ENCODE data around the gene ARL8A. TPM values are rescaled to one million over a fixed set of nuclear protein-coding genes. Genes with fewer than 3 reads are reported as not detected.
"Not testable (repeated sequence)": the region's sequence is repeated elsewhere in the genome, so short reads cannot be mapped to it uniquely, and the experiment has no call there.

The ARL8A gene
- total RNA-seq, 4 donors from 2014 or later: 28.2 to 53.5 (median 49.8) TPM

GRCh38 chr1:202148391-202148790 is 3.9 kb upstream of the ARL8A start:
- H3K4me3 ChIP-seq: no peak overlapping the region
- intact Hi-C loops (cut with DNase I; ENCODE audit: low total_unique reads) (no loop called here), in situ Hi-C loops (cut with MboI; ENCODE audit: low sequenced_read_pairs in 4 of 4) (loop anchor here in 3 of 4 donors (25.0 kb wide), 1 partner anchor 261 kb away; the partner anchor contains the start of gene SHISA4 (in 3 of the 3))
- ATAC-seq (no peak), DNase-seq (no peak)
- H3K9me3 ChIP-seq: no peaks in the 10 kb centered on the region
- peaks cover 6 to 7% of the 10 kb centered on the region in 2 donors for H3K4me1 ChIP-seq
- H3K27me3 ChIP-seq: no peaks in the 10 kb centered on the region
- no peak for TF ChIP-seq POLR2A (IDR thresholded peaks at IDR 0.05)
- no peak for TF ChIP-seq CTCF (IDR thresholded peaks at IDR 0.05 in 4 of 5, conservative IDR thresholded peaks at IDR 0.05 in 1 of 5)
- H3K27ac ChIP-seq: no peak overlapping the region
- H3K36me3 ChIP-seq: no peaks in the 10 kb centered on the region

- Histone ChIP-seq H3K9me3 (no peaks in the 10 kb centered on the region), H3K4me3 (no peak overlapping the region), H3K36me3 (no peaks in the 10 kb centered on the region), H3K27ac (no peak overlapping the region), H3K27me3 (no peaks in the 10 kb centered on the region), H3K4me1 (peaks cover 17 to 21% of the 10 kb centered on the region in 2 donors)
- in situ Hi-C loops (cut with MboI; ENCODE audit: low sequenced_read_pairs in 4 of 4) (loop anchor here in 3 of 4 donors (25.0 kb wide), 1 partner anchor 260 kb away; the partner anchor contains the start of gene SHISA4 (in 3 of the 3)), intact Hi-C loops (cut with DNase I; ENCODE audit: low total_unique reads) (no loop called here)
- TF ChIP-seq POLR2A (IDR thresholded peaks at IDR 0.05): no peak
- TF ChIP-seq CTCF (IDR thresholded peaks at IDR 0.05 in 4 of 5, conservative IDR thresholded peaks at IDR 0.05 in 1 of 5): no peak
- ATAC-seq: no peak
- no peak for DNase-seq
Measured at GRCh38 chr1:202146993-202147392, 2.5 kb upstream of the ARL8A start.

GRCh38 chr1:202146279-202146678 is 1.7 kb upstream of the ARL8A start:
- Histone ChIP-seq H3K36me3 (no peaks in the 10 kb centered on the region), H3K27ac (no peak overlapping the region), H3K4me1 (peaks cover 18 to 25% of the 10 kb centered on the region in 2 donors), H3K4me3 (no peak overlapping the region), H3K27me3 (no peaks in the 10 kb centered on the region), H3K9me3 (no peaks in the 10 kb centered on the region)
- no peak for DNase-seq
- in situ Hi-C loops (cut with MboI; ENCODE audit: low sequenced_read_pairs in 4 of 4) (loop anchor here in 3 of 4 donors (25.0 kb wide), 1 partner anchor 259 kb away; the partner anchor contains the start of gene SHISA4 (in 3 of the 3)), intact Hi-C loops (cut with DNase I; ENCODE audit: low total_unique reads) (no loop called here)
- no peak for ATAC-seq
- TF ChIP-seq CTCF (IDR thresholded peaks at IDR 0.05 in 4 of 5, conservative IDR thresholded peaks at IDR 0.05 in 1 of 5) (no peak), POLR2A (IDR thresholded peaks at IDR 0.05) (no peak)

DNA sequence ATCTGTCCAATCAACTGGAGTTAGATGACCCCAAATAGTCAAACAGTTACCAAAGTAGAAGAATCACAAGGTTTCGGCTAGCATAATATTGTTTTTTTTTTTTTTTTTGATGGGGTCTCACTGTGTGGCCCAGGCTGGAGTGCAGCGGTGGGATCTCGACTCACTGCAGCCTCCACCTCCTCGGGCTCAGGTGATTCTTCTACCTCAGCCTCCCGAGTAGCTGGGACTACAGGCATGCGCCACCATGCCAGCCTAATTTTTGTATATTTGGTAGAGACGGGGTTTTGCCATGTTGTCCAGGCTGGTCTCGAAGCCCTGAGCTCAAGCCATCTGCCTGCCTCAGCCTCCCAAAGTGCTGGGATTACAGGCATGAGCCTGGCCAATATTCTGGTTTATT is 1.2 kb upstream of the ARL8A start:
- DNase-seq; intact Hi-C loops (cut with DNase I; ENCODE audit: low total_unique reads); ATAC-seq; H3K9me3 ChIP-seq; H3K27me3 ChIP-seq; H3K36me3 ChIP-seq; H3K4me3 ChIP-seq: not testable (repeated sequence)
- peak overlapping the region in 1 of 4 donors; percentile 92 for H3K27ac ChIP-seq
- peaks cover 24 to 30% of the 10 kb centered on the region in 2 donors for H3K4me1 ChIP-seq
- in situ Hi-C loops (cut with MboI; ENCODE audit: low sequenced_read_pairs in 4 of 4): loop anchor here in 3 of 4 donors (25.0 kb wide), 1 partner anchor 258 kb away; the partner anchor contains the start of gene SHISA4 (in 3 of the 3)

DNA sequence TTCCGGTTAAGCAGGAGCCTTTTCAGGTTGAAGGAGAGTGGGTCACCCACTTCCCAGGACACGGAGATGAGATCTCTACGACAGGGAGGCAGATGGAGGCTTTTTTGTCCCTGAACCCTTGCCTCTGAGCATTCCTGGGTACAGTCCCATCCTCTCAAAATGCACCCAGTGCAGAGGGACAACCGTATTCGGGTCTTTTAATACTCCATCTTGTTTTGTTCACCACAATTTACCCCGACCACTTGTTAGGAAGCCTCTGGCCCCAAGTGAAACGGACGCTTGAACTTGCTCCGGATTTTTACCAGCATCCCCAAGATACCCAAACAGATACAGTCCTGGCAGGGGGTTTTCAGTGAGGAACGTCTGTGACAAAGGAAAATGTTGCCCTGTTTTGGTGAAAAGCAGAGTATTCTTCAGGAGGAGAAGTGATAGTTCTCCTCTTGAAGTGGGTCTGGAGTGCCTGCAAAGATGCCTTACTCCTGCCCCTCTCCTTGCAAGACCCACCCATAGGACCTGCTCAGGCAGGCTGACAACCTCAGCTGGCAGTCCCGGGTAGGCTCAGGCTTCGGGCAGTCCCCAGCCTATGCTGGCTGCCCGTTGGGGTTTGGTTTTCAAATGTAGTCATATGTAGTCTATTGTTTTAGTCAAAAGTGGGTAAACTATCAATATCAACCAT is 669 bp upstream of the ARL8A start:
- Histone ChIP-seq H3K4me3 (peak overlapping the region; percentile 65 to 97 (median 86)), H3K27ac (peak overlapping the region; percentile 81 to 92 (median 87)), H3K9me3 (no peaks in the 10 kb centered on the region), H3K36me3 (no peaks in the 10 kb centered on the region), H3K4me1 (peaks cover 25 to 31% of the 10 kb centered on the region in 2 donors), H3K27me3 (no peaks in the 10 kb centered on the region)
- TF ChIP-seq POLR2A (IDR thresholded peaks at IDR 0.05): no peak
- TF ChIP-seq CTCF (IDR thresholded peaks at IDR 0.05 in 4 of 5, conservative IDR thresholded peaks at IDR 0.05 in 1 of 5): no peak
- ATAC-seq (peak in 1 of 2 donors; percentile 25), DNase-seq (no peak)
- in situ Hi-C loops (cut with MboI; ENCODE audit: low sequenced_read_pairs in 4 of 4) (loop anchor here in 3 of 4 donors (25.0 kb wide), 1 partner anchor 258 kb away; the partner anchor contains the start of gene SHISA4 (in 3 of the 3)), intact Hi-C loops (cut with DNase I; ENCODE audit: low total_unique reads) (no loop called here)

Measured in gastrocnemius medialis (tissue), 4 donors.